Astrocyte of the spinal cord (primary cell): ENCODE results near the gene PRDM16.

Experiments used
- DNase-seq: peaks from one replicate; pipeline ENCODE4 v3.0.0; 2011; ENCODE audit warnings: low read depth, low spot score
- H3K4me3 ChIP-seq: 2 replicates; pipeline ENCODE4 v1.5.1; 2011; ENCODE audit warnings: low read depth, mild to moderate bottlenecking, low read length, moderate library complexity
- CTCF ChIP-seq: IDR thresholded peaks from 2 replicates; pipeline ENCODE4 v1.5.1; 2012; ENCODE audit warnings: low read depth, mild to moderate bottlenecking, low read length, inconsistent platforms
- in situ Hi-C: cut with HindIII; loops from 2 replicates; pipeline ENCODE4 v1.10.0; 2017; ENCODE audit warnings: low sequenced_read_pairs

Gene PRDM16

DNA sequence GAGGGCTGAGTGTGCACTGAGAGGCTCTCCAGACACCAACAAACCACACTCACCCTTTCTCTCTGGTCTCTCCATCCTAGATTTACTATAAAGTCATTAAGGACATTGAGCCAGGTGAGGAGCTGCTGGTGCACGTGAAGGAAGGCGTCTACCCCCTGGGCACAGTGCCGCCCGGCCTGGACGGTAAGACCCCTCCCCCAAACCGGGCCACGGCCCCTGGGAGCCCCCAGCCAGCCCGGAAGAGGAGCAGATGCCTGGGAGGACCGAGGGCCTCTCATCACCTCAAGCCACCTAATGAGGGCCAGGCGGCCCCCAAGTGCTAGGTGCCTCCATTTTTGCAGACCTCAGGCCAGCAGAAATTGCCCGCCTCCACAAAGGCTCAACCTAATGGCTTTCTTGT lies 327.4 kb downstream of the PRDM16 start:
- no peak overlapping the region for H3K4me3 ChIP-seq
- in situ Hi-C loops: no loop called here
- no peak for TF ChIP-seq CTCF
- no peak for DNase-seq

- no peak overlapping the region for H3K4me3 ChIP-seq
- DNase-seq: no peak
- in situ Hi-C loops: no loop called here
- TF ChIP-seq CTCF: no peak
Observed at GRCh38 chr1:3397311-3397710, 328.3 kb downstream of the PRDM16 start.

DNA sequence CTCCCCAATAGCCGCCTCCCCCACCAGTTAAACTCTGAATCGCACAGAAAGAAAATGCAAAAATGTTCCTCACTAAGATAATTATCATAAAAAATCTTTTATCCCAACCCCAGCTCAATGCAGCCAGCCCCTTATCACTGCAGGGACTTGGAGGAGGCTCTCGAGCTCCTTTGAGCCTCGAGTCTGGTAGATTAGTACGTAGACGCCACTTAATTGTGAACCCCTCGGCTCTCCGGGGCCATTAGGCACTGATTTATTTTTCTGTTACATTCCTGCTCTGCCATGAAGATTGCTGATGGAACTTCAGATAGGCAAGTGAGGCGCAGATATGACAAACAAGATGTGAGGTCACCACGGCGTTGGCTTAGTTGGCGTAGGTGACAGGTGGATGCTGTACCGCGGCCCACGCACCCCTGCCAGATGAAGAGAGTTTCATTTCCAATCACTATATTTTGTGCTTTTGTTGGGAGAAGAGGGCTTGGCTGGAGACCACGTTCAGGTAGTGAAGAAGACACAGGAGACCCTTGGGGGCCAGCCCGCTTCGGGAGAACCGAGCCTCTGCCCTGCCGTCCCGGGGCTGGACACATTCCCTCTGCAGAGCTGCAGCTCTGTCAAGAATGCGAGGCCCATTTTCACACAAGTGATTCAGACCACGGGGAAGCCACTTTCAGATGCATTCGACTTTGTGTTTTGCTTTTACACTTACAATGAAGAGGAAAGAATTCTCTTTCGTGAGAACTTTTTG lies 329.6 kb downstream of the PRDM16 start:
- in situ Hi-C loops: no loop called here
- no peak overlapping the region for H3K4me3 ChIP-seq
- no peak for DNase-seq
- TF ChIP-seq CTCF: no peak

DNA sequence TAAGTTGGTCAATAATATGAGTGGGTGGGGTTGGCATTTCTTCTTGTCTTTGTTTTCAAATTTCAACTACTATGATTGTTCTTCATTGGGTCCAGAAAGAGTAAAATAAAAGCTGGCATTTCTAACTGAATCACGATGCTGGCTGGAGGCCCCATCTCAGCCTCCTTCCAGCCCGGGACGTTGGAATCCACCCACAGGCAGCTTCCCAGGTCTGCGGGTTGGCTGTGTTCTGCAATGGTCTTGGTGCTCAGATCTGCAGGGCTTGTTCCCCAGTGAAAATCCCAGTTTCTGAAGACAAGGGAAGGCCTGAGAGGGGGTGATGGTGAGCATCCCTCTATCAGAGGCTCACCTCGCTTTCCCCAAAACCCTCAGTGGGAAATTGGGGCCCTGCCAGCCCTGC lies 330.7 kb downstream of the PRDM16 start:
- DNase-seq: peak; percentile 27
- in situ Hi-C loops: loop anchor here (25.0 kb wide), 1 partner anchor 337 kb away; the partner anchor contains the start of gene PRDM16
- no peak overlapping the region for H3K4me3 ChIP-seq
- no peak for TF ChIP-seq CTCF

GRCh38 chr1:3401585-3402257 lies 332.7 kb downstream of the PRDM16 start:
- DNase-seq: no peak
- H3K4me3 ChIP-seq: no peak overlapping the region
- TF ChIP-seq CTCF: no peak
- in situ Hi-C loops: loop anchor here (25.0 kb wide), 1 partner anchor 339 kb away; the partner anchor contains the start of gene PRDM16

- peak; percentile 14 for DNase-seq
- H3K4me3 ChIP-seq: no peak overlapping the region
- TF ChIP-seq CTCF: no peak
- in situ Hi-C loops: loop anchor here (25.0 kb wide), 1 partner anchor 340 kb away; the partner anchor contains the start of gene PRDM16
Observed at GRCh38 chr1:3402258-3403010, 333.4 kb downstream of the PRDM16 start.
